ENCODE measurements around the gene SYNE2.

GRCh38 chr14:63949696-63950095, 96.9 kb downstream of the SYNE2 start:
- TF ChIP-seq CTCF (conservative IDR thresholded peaks at IDR 0.05; ENCODE audit: low read depth, low read length) (no peak), EZH2phosphoT487 (IDR thresholded peaks at IDR 0.05; ENCODE audit: borderline replicate concordance, low read length) (no peak)

Measured in PC-3 (cell line).